NCI-H526 (cell line): ENCODE data around the gene ADM2.

Experiments used
- DNase-seq, 2 experiments: peaks; one replicate each; lab custom pipeline; 2025; lab: John Stamatoyannopoulos, UW

The ADM2 gene

DNA sequence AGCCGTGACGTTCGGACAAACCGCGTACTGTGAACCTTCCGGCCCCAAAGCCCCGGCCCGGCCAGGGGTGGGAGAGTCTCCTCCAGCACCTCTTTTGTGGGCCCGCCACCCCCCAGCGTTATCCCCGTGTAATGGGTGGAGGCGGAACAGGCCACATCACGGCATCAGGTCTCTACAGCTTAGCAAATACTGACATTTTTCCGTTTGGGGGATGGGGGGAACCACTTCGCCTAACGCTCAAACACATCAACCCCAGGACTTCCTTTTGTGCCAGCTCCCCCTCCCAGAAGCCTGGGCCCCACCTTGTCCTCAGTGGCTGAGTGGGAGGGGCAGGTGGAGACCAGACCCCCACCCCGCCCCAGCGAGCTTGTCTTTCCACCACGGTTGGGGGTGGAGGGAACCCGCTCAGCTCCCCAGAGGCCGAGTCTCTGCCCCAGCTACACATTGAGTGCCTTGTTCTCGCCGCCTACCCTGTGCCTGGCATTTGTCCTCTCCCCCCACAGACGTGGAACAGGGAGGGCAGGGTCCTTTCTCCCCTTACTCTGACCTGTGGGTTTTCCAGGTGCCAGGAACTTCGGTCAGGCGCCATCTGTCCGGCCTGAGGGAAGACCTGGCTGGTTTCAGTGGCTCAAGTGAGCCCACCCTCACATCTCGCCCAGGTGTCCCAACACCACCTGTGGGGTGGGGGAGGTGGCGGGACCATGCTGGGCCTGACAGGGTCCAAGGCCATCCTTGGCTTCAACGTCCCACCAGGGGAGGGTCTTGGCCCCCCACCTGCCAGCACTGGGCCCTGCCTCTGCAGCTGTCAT lies 36.1 kb upstream of the ADM2 start:
- no peak for DNase-seq

DNA sequence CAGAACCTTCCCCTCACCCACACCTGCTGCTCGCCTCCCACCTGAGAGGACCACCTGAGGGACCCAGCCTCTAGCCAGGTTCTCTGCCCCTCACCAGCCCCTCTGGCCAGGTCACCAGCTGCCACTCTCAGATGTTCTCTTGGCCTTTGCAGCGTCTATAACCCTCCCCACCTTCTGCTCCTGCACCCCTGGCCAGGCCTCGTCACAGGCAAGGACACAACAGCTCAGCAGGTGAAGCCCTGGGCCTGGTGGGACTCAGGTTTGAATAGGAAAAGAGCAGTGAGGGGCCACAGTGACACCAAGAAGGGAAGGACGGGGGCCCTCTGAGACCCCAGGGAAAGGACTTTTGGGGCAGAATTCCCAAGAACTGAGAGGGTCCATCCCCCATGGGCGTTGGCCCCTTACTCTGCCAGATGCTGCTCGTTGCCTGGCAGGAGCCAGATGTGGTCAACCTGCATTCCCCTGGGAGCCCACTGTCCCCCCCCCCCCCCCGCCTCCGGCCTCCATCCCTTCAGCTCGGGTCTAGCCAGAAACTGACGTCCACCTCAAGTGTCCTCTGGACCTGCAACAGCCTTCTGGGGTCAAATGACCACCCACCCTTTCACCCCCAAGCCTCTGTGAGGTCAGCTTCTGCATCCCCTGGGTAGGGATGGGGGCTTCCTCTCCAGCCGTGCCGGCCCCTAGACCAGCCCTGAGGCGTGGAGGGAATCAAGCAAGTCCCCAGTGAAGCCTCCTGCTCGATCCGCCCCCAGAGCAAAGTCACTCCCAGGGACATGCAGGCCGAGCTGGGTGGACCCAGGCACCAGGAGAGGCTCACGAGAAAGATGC lies 35.2 kb upstream of the ADM2 start:
- DNase-seq: no peak

DNA sequence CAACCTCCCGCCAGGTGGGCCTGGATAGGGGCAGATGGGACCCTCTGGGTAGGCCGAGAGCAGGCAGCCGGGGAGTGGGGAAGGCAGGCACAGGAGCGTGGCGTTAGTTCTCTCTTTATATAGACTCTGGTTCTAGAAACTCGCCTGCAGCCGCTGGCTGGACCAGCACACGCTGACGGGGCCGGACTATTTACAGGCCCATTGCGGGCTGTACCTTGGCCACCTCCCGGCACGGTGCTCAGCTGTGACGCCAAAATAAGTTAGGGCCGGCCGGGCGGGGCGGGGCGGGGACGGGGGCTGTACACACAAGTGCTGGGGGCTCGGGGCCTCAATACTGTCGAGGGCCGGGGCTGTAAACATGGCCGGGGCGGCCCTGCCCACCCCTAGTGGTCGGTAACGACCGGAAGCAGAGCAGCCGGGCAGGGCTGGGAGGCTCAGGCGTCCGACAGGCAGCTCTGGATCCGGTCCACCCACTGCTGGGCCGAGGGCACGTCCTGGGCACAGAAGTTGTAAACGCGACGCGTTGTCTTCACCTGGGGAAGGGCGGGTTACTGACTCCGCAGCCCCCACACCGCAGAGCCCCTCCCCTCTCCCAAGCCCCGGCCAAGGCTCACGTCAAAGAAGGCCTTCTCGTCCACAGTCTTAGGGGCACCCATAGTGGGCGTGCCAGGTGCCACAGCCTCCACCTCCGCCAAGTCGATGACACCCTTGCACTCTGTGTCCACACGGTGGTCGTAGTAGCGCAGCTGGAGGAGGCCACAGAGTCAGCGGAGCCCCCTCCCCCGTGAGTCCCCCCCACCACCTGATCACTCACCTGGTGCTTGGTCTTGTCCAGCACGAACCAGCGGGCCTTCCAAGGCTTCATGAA lies 34.4 kb upstream of the ADM2 start:
- no peak for DNase-seq

DNA sequence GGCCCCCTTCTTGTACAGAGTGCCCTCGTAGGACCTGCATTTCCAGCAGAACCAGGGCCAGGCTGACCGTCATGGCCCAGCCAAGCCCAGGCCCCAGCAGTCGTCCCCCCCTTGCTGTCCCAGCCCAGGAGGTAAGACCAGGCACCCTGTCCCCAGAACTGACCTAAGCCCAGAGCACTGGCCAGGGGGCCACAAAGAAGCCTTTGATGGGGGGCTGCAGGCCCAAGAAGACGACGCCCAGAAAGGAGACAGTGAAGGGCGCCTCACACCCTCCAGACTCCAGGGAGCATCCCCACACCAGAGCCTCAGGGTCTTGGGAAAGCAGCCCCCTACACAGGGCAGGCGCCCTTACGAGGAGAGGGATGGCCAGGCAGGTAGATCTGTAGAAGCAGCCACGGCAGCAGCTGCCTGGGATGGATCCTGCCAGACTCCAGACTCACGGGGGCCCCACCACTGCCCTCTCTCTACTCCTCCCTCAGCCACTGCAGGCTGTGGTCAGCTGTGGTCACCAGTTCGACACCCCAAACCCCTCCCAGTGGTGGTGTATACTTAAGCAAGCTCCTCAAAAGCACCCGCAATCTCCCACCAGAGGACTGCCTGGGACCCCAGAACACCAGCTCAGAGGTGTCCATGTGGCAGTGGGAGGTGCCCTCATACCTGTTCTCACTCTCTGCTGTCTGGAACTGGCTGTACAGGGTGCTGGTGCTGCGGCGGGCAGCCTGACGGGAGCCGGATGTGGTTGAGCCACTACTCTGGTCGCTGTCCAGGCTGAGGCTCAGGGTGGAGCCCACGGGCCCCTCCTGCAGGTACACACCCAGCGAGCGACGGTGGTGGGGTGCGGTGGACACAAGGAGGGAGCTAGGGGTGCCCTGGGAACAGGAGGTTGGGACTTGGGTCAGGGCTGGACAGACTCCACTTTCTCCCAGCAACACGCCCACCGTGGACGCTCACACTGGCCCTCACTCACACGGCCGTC lies 33.5 kb upstream of the ADM2 start:
- no peak for DNase-seq

DNA sequence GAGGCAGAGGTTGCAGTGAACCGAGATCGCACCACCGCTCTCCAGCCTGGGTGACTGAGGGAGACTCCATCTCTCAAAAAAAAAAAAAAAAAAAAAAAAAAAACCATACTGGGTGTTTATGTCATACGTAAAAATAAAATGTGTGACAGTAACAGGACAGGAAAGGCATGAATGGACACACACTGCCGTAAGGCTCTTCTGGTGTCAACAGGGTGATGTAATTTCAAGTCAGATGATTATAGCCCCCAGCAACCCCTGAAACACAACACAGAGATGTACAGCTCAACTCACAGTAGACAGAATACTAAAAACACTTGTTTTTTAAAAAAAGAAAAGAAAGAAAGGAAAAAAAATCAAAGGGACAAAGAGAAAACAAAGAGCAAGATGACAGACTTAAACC lies 28.7 kb upstream of the ADM2 start:
- no peak for DNase-seq

DNA sequence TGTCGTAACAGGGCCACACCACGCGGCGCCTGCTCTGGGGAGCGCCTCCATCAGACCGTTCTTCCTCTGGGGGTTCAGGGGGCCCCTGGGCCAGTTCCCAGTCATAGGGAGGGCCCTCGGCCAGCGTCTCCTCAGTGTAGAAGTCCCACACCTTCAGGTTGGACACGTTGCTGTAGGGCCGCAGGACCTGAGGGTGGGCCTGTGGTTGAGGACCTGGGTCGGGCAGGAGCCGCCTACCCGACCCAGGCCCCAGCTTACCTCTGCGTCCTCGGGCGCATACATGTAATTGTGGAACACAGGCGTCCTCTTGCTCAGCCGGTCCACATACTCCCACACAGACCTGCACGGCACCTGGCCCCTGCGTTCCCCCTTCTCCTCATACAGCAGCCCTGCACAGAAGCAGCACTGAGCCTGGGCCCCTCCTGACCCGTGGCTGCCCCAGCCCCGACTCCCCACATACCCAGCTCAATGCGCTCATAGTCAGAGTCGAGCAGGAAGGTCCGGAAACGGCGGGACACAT lies 26.7 kb upstream of the ADM2 start:
- DNase-seq: no peak

DNA sequence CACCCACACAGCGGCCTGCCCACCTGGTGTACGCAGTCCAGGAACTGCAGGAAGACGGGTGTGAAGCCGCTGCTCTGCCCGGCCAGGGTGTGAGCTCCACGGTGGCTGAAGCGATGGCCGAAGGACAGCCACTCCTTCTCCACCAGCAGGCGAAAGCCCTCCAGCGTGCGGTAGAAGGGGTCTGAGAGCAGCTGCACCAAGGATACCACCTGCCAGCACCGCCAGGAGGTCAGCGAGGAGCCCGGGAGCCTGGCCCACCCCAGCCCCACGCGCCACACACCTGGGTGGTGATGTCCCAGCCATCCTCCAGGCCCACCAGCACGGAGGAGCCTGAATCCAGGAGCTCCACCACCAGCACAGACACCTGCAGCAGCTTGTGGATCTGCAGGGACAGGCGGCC lies 26.1 kb upstream of the ADM2 start:
- no peak for DNase-seq

DNA sequence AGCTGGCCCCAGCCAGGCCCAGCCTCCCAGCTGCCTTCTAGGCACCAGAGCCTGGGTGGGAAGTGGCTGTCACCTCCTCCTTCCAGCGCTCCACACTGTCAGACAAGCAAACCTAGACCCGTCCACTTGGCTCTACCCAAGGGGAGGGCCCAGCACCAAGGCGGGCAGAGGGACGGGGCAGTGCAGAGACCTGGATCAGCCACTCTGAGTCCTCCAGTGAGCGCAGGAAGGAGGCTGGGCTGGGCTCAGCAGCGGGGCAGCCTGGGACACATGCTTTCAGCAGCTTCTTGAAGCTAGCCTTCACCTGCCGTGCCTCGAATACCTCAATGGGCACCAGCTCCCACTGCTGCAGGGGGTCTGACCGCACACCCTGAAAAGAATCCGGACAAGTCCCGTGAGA lies 25.3 kb upstream of the ADM2 start:
- no peak for DNase-seq

DNA sequence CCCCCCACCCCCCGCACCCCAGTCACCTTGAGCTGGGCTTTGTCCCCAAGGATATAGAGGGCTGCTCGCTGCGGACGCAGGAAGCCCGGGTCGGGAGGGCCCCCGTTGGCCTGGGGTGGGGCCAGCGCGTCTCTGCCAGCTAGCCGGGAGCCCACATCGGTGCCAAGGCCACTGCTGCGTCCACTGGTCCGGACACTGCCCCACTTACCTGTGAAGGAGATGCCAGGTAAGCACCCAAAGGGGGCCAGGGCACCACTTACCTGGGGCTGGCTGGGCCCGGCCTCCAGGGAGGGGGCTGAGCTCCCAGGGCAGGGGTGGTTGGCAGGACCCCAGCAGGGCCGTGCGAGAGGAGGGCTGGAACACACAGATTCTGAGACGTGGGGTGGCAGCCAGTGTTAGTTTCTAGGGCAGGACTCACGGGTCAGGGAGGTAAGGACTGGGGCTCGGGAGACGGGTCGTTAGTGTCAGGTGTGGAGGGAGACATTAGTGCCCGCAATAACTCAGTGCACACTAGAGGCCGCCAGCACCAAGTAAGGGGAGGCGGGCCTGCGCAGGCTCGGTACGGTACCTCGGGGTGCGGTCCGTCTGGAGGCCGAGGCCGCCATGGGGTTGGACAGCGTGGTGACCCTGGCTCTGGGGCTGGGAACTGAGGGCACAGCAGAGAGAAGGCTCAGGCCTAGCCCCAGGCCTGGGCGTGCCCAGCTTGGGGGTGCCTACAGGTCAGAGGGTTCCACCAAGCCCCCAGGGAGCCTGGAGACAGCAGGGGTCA lies 24.7 kb upstream of the ADM2 start:
- DNase-seq: no peak

DNA sequence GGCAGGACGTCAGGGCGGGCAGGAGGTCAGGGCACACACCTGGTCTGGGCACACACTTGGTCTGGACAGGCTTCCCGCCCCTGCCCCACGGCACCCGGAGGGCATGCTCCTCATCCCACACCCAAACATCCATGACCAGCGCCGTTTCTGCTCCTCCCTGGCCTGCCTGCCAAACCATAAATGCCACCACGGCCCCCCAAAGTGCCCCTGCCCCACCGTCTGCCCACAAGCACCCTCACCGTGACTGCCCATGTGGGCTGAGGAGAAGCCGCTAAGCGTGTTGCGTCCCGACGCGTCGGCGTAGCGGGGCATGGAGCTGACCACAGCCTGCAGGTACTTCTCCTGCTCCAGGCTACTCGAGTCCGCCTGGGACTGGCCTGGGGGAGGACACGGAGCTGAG lies 22.3 kb upstream of the ADM2 start:
- no peak for DNase-seq

DNA sequence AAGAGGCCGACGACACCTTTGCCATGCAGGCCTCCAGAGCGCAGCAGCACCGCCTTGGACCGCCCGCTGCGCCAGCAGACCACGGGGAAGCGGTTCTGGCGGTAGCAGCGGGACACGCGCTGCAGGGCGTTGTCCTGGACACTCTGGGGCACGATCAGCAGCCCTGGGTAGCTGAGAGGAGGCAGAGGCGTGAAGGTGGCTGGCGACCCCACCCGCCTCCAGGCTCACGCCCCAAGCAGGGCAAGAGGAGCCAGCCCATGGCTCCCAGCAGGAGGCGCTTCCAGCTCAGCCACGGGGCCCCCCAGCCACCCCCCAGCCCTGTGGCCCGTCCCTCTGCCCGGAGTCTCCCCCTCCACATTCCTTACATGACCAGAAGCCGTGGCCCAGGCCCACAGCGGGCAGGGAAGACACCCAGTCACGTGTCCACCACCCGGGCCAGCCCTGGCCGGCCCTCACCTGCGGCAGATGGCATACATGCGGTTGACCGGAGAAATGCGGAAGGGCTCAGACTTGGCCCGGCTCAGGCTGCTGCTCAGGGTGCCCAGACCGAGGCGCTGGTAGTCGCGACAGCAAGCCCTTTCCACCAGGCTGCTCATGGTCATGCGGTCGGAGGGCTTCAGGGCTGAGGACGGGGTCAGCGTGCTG lies 21.7 kb upstream of the ADM2 start:
- no peak for DNase-seq

DNA sequence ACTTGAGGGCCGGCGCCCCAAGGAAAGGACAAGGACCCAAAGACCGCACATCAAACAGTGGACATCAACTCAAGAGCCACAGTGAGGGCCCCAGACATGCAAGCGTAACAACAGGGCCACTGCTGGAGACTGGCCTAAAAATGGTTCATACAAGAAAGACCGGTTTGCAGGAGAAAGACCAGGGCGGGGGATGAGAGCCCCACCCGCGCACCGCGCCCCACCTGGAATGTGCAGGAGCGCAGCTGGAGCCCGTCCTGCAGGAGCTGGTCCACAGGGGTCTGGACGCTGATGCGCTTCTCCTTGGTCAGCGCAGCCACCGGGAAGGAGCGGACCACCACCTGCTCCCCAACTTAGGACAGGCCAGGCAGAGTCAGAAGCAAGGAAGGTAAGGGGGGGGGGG lies 20.4 kb upstream of the ADM2 start:
- DNase-seq: no peak

DNA sequence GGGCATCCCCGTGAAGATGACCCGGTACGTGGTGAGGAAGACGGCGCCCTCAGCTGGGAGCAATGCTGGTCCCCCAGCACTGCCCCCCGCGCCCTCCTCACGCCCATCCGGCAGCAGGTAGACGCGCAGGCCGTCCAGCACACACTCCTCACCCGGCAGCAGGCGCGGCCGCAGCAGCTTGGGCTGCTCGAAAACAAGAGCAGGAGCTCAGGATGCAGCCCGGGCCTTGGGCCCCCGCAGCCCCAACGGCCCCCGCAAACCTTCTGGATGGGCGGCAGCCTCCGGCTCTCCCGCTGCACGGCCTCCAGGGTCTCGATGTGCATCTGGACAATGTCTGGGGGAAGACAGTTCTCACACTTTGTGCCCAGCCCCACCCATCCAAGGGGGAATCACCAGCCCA lies 19.8 kb upstream of the ADM2 start:
- no peak for DNase-seq

DNA sequence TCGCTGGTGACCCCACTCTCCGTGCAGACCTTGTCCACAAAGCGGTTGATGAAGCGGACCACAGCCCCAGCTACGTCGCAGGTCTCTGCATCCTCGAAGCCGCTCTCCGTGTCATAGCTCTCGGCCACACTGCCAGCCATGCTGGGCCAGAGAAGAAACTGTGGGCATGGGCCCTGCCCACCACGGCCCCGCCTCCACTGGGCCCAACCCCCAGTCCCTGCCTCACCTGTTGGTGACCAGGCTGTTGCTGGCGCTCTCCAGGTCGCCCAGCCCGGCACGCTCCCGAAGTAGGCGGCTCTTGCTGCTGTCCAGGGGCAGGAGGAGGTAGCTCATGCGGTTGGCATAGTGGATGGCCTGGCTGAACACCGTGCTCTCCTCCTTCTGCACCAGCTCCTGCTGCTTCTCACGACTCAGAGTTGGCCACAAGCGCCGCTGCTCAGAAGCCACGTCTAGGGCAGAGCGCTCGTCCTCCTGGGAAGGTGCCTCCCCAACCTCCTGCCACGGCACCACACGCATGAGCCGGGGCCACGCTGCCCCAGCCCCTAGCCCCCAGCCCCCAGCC lies 19.3 kb upstream of the ADM2 start:
- peak in 1 of 2 experiments; percentile 48 for DNase-seq

DNA sequence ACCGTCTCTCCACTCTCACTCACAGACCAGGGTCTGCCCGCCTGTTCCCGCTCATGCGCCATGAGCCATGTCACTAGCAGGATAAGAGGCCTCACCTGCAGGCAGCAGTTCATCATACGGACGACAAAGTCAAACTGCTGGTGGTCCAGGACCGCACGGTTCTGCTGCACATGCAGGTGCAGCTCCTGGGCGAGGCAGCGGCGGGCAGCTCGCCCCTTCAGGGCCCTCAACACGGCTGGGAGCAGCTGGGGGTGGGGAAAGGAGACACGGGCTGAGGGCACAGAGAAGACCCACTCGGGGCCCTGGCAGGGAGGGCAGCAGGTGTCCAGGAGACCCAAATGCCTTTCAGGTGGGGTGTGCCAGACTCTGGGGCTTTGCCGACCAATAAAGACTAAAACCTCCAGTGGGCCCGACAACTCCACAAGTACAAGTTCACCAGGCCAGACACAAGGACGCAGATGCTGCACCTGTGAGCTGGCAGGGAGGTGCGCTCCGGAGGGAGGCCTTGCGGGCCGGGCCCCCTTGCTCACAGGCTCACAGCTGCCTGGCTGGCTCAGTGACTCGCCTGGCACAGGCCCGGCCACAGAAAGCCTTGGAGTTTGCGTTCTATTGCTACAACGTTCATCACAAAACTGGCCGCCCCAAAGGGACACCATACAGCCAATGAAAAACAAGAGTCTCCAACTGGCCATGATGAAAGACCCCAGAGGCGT lies 18.0 kb upstream of the ADM2 start:
- no peak for DNase-seq

DNA sequence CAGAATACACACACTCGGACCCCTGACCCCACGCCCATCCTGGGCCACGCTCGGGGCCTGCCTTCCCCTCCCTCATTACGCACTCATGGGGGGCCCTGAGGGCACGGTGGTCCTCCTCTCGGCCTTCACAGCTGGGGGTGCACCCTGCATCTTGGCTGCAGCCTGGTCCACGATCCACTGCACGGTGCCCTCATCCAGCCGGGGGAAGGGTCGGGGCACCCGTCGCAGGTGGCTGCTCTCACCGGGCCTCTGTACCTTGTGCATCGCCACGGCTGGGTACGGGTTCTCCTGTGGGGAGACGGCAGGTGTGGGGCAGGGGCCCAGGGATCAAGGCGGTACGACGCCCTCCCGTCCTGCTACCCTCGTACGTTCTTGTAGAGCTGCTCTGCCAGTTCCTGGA lies 16.9 kb upstream of the ADM2 start:
- no peak for DNase-seq

DNA sequence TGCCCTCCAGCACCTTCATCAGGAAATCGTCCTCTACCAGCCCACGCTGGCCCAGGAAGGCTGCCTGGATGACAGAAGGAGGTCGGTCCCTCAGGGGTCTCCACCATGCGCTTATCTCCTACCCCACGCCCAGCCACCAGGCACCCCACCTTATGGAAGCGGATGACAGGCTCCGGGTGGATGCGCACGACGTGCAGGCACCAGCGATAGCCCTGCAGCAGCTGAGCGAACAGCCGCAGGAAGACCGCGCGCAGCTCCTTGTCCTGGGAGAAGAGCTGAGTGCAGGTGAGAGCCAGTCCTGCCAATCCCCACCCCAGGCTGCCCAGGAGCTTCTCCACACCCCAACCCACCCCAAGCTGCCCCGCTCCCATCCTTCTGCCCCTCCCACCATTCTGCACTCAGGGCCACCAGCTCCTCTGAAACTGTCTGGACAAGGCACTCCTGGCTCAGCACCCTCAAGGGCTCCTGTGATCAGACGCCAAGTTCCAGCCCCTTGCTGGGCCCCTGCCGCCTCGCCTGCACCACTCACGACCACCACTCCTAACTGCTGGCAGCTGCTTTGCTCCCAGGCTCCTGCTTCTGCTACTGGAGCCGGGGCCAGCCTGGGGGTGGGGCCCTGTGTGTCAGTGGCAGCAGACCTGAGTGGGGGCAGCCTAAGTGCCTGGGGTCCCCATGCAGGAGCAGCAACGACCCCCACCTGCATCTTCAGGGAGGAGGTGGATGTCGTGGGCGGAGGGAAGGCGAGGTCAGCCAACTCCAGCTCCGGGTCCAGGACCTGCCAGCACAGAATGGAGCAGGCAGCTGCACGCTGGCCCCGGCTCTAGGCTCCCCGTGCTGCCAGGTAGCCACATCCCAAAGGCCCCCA lies 16.0 kb upstream of the ADM2 start:
- DNase-seq: no peak

DNA sequence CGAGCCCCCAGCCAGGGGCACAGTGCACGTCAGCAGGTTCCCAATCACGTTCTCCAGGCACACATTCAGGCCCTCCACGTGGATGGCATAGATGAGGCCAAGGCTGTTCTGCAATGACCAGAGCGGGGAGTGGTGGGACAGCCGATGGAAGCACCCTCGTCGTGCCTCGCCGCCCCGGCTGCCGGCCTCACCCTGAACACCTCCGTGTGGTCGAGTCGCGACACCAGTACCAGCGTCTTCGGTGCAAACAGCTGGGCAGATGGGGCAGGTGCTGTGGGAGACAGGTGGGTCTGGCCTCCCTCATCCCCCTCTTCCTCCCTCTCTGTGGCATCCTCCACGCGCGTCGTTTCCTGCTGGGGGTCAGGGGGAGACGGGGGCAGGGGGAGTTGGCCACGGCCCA lies 14.0 kb upstream of the ADM2 start:
- DNase-seq: no peak
